WTC11 (cell line): ENCODE measurements around the gene FAM20B.

Source experiments
- AFF4 ChIP-seq: sonication (generic); formaldehyde crosslinking; IDR thresholded peaks from 2 replicates; pipeline ENCODE4 v1.8.1; 2023; ENCODE audit warnings: mild to moderate bottlenecking, missing genetic modification reagents, borderline replicate concordance
- CTCF ChIP-seq: fragments of 200-600 bp; IDR thresholded peaks from 2 replicates; pipeline ENCODE4 v1.8.0; 2022; ENCODE audit warnings: antibody characterized with exemption
- ESRRA ChIP-seq: sonication (generic); formaldehyde crosslinking; IDR thresholded peaks from 2 replicates; pipeline ENCODE4 v1.8.1; 2022; ENCODE audit warnings: mild to moderate bottlenecking, missing genetic modification reagents, borderline replicate concordance
- HMGXB4 ChIP-seq: sonication (generic); formaldehyde crosslinking; IDR thresholded peaks from 2 replicates; pipeline ENCODE4 v1.8.1; 2023; ENCODE audit warnings: mild to moderate bottlenecking, moderate library complexity, missing genetic modification reagents
- JUN ChIP-seq: sonication (generic); formaldehyde crosslinking; IDR thresholded peaks from 2 replicates; pipeline ENCODE4 v1.8.0; 2023; ENCODE audit warnings: mild to moderate bottlenecking, missing genetic modification reagents
- MYBL2 ChIP-seq: sonication (generic); formaldehyde crosslinking; IDR thresholded peaks from 2 replicates; pipeline ENCODE4 v1.8.1; 2023; ENCODE audit warnings: mild to moderate bottlenecking, moderate library complexity, missing genetic modification reagents
- NR3C1 ChIP-seq: sonication (generic); formaldehyde crosslinking; conservative IDR thresholded peaks from 2 replicates; pipeline ENCODE4 v1.8.1; 2023; ENCODE audit warnings: low read depth, mild to moderate bottlenecking, missing genetic modification reagents
- TCF7 ChIP-seq: sonication (generic); formaldehyde crosslinking; IDR thresholded peaks from 2 replicates; pipeline ENCODE4 v1.8.0; 2022; ENCODE audit warnings: mild to moderate bottlenecking, low read depth, missing genetic modification reagents, moderate library complexity
- ZNF263 ChIP-seq: sonication (generic); formaldehyde crosslinking; IDR thresholded peaks from 2 replicates; pipeline ENCODE4 v1.8.1; 2022; ENCODE audit warnings: low read depth, mild to moderate bottlenecking, moderate library complexity, missing genetic modification reagents
- ZNF423 ChIP-seq: fragments of 250-450 bp; sonication (Bioruptor Pico); IDR thresholded peaks from 2 replicates; pipeline ENCODE4 v2.1.2; 2022; ENCODE audit warnings: mild to moderate bottlenecking, moderate library complexity
- ZSCAN18 ChIP-seq: fragments of 250-450 bp; sonication (Bioruptor Pico); IDR thresholded peaks from 2 replicates; pipeline ENCODE4 v2.1.2; 2022; ENCODE audit warnings: mild to moderate bottlenecking, moderate library complexity
- TF ChIP-seq, protein P1 (sequence below): sonication (generic); formaldehyde crosslinking; IDR thresholded peaks from 2 replicates; pipeline ENCODE4 v1.8.0; 2023; ENCODE audit warnings: mild to moderate bottlenecking, missing genetic modification reagents
- TF ChIP-seq, protein P2 (sequence below): sonication (generic); formaldehyde crosslinking; IDR thresholded peaks from 2 replicates; pipeline ENCODE4 v1.8.1; 2022; ENCODE audit warnings: low read depth, missing genetic modification reagents, borderline replicate concordance

DNA sequence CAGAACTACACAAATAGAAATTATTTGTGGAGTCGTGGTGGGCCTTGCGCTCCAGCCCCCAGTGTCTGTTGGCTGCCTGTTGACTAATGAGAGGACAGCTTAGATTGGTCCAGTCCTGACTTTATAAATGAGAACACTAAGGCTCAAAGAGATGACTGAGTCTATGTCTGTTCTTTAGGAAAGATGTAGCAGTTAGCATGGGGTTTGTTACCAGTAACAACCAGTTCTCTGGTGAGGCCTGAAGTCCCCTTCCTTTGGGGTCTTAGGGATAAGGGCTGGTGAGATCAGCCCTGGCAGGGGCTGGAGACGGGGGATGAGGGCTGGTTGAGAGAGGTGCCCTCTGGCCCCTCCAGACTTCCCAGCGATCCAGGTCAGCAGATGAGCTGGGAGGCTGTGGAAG is 65.2 kb downstream of the FAM20B start:
- TF ChIP-seq ZNF263 (CRISPR knock-in tag) (no peak), JUN (CRISPR knock-in tag) (no peak), HMGXB4 (no peak), CTCF (no peak), AFF4 (CRISPR knock-in tag) (no peak), MYBL2 (CRISPR knock-in tag) (no peak), NR3C1 (CRISPR knock-in tag) (no peak), ZNF423 (no peak), TCF7 (CRISPR knock-in tag) (no peak), ZSCAN18 (no peak), ESRRA (CRISPR knock-in tag) (no peak)
- TF ChIP-seq, protein P1, sequence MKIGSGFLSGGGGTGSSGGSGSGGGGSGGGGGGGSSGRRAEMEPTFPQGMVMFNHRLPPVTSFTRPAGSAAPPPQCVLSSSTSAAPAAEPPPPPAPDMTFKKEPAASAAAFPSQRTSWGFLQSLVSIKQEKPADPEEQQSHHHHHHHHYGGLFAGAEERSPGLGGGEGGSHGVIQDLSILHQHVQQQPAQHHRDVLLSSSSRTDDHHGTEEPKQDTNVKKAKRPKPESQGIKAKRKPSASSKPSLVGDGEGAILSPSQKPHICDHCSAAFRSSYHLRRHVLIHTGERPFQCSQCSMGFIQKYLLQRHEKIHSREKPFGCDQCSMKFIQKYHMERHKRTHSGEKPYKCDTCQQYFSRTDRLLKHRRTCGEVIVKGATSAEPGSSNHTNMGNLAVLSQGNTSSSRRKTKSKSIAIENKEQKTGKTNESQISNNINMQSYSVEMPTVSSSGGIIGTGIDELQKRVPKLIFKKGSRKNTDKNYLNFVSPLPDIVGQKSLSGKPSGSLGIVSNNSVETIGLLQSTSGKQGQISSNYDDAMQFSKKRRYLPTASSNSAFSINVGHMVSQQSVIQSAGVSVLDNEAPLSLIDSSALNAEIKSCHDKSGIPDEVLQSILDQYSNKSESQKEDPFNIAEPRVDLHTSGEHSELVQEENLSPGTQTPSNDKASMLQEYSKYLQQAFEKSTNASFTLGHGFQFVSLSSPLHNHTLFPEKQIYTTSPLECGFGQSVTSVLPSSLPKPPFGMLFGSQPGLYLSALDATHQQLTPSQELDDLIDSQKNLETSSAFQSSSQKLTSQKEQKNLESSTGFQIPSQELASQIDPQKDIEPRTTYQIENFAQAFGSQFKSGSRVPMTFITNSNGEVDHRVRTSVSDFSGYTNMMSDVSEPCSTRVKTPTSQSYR (CRISPR knock-in tag): no peak
- TF ChIP-seq, protein P2, sequence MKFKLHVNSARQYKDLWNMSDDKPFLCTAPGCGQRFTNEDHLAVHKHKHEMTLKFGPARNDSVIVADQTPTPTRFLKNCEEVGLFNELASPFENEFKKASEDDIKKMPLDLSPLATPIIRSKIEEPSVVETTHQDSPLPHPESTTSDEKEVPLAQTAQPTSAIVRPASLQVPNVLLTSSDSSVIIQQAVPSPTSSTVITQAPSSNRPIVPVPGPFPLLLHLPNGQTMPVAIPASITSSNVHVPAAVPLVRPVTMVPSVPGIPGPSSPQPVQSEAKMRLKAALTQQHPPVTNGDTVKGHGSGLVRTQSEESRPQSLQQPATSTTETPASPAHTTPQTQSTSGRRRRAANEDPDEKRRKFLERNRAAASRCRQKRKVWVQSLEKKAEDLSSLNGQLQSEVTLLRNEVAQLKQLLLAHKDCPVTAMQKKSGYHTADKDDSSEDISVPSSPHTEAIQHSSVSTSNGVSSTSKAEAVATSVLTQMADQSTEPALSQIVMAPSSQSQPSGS (CRISPR knock-in tag): no peak
